Osteoblast (primary cell): ENCODE measurements around the gene LVRN. TPM values are rescaled to one million over a fixed set of nuclear protein-coding genes. Genes with fewer than 3 reads are reported as not detected.

ENCODE experiments used
- DNase-seq: peaks from one replicate; pipeline ENCODE4 v3.0.0; 2011; ENCODE audit warnings: low spot score, mixed read lengths; ENCODE audit not compliant: insufficient read length; ENCODE audit errors: missing footprints
- H2AFZ ChIP-seq: 2 replicates; pipeline ENCODE4 v1.6.0; 2011; ENCODE audit warnings: mild to moderate bottlenecking, low read length
- H3K27ac ChIP-seq: 2 replicates; pipeline ENCODE4 v1.5.1; 2011; ENCODE audit warnings: mild to moderate bottlenecking, low read depth, low read length, moderate library complexity
- H3K27me3 ChIP-seq: 2 replicates; pipeline ENCODE4 v1.6.0; 2012; ENCODE audit warnings: mild to moderate bottlenecking, control low read depth, inconsistent platforms, low read length, moderate library complexity; ENCODE audit not compliant: insufficient read depth
- H3K36me3 ChIP-seq: 2 replicates; pipeline ENCODE4 v1.5.1; 2011; ENCODE audit warnings: mild to moderate bottlenecking, low read length, control low read depth, moderate library complexity; ENCODE audit not compliant: insufficient read depth
- H3K4me1 ChIP-seq: 2 replicates; pipeline ENCODE4 v1.5.1; 2011; ENCODE audit warnings: mild to moderate bottlenecking, low read length, control low read depth, moderate library complexity; ENCODE audit not compliant: insufficient read depth
- H3K4me2 ChIP-seq: 2 replicates; pipeline ENCODE4 v1.6.0; 2011; ENCODE audit warnings: mild to moderate bottlenecking, low read length; ENCODE audit not compliant: insufficient read depth
- H3K4me3 ChIP-seq: fragments of 200-600 bp; sonication (generic); 3 replicates; pipeline ENCODE4 v1.5.1; 2012; ENCODE audit warnings: mild to moderate bottlenecking, low read length, inconsistent platforms; ENCODE audit not compliant: insufficient read depth
- H3K79me2 ChIP-seq: 2 replicates; pipeline ENCODE4 v1.6.0; 2012; ENCODE audit warnings: mild to moderate bottlenecking, low read length, control low read depth, inconsistent platforms; ENCODE audit not compliant: insufficient read depth
- H3K9me3 ChIP-seq: 2 replicates; pipeline ENCODE4 v1.5.1; 2011; ENCODE audit warnings: low read depth, low read length, control low read depth
- H4K20me1 ChIP-seq: 2 replicates; pipeline ENCODE4 v1.6.0; 2012; ENCODE audit warnings: mild to moderate bottlenecking, low read length, control low read depth; ENCODE audit not compliant: insufficient read depth
- CTCF ChIP-seq: IDR thresholded peaks from 2 replicates; pipeline ENCODE4 v1.5.1; 2011; ENCODE audit warnings: mild to moderate bottlenecking, low read depth, low read length, moderate library complexity; ENCODE audit errors: extremely low read depth
- total RNA-seq: library from RNA; depleted of rRNA; stranded (reverse); fragments of >200 nt; gene quantifications from 2 replicates; pipeline ENCODE4 v1.2.3, GENCODE V29; 2012

The LVRN gene
- total RNA-seq, 1 donor: under 0.01 TPM

GRCh38 chr5:116011046-116011445 lies 48.8 kb downstream of the LVRN start:
- DNase-seq: no peak
- H3K4me2 ChIP-seq: no peak overlapping the region
- H3K27me3 ChIP-seq: no peaks in the 10 kb centered on the region
- H3K27ac ChIP-seq: no peak overlapping the region
- H3K79me2 ChIP-seq: no peaks in the 10 kb centered on the region
- H3K9me3 ChIP-seq: no peaks in the 10 kb centered on the region
- no peaks in the 10 kb centered on the region for H3K4me1 ChIP-seq
- no peak overlapping the region for H2AFZ ChIP-seq
- H4K20me1 ChIP-seq: no peaks in the 10 kb centered on the region
- no peak overlapping the region for H3K4me3 ChIP-seq
- TF ChIP-seq CTCF: no peak
- H3K36me3 ChIP-seq: no peaks in the 10 kb centered on the region

GRCh38 chr5:116013207-116013785 lies 51.0 kb downstream of the LVRN start:
- no peak for TF ChIP-seq CTCF

GRCh38 chr5:116013936-116014335 lies 51.7 kb downstream of the LVRN start:
- H4K20me1 ChIP-seq: no peaks in the 10 kb centered on the region
- H3K36me3 ChIP-seq: no peaks in the 10 kb centered on the region
- no peak overlapping the region for H3K27ac ChIP-seq
- no peak for DNase-seq
- no peak overlapping the region for H3K4me3 ChIP-seq
- H2AFZ ChIP-seq: no peak overlapping the region
- no peaks in the 10 kb centered on the region for H3K27me3 ChIP-seq
- no peak for TF ChIP-seq CTCF
- H3K4me2 ChIP-seq: no peak overlapping the region
- no peaks in the 10 kb centered on the region for H3K79me2 ChIP-seq
- H3K4me1 ChIP-seq: no peaks in the 10 kb centered on the region
- no peaks in the 10 kb centered on the region for H3K9me3 ChIP-seq

More at GRCh38 chr5:116013207-116013785, 51.0 kb downstream of the LVRN start:
- Histone ChIP-seq H3K4me1 (no peaks in the 10 kb centered on the region), H3K9me3 (no peaks in the 10 kb centered on the region), H3K4me2 (no peak overlapping the region), H4K20me1 (no peaks in the 10 kb centered on the region), H3K79me2 (no peaks in the 10 kb centered on the region), H2AFZ (no peak overlapping the region), H3K36me3 (no peaks in the 10 kb centered on the region), H3K4me3 (no peak overlapping the region), H3K27ac (no peak overlapping the region), H3K27me3 (no peaks in the 10 kb centered on the region)
- no peak for DNase-seq

GRCh38 chr5:116023619-116024018 lies 61.3 kb downstream of the LVRN start:
- Histone ChIP-seq H4K20me1 (no peaks in the 10 kb centered on the region), H3K9me3 (no peaks in the 10 kb centered on the region), H3K79me2 (no peaks in the 10 kb centered on the region), H3K4me1 (no peaks in the 10 kb centered on the region), H3K36me3 (no peaks in the 10 kb centered on the region), H3K4me2 (no peak overlapping the region), H3K27me3 (no peaks in the 10 kb centered on the region), H3K4me3 (no peak overlapping the region), H3K27ac (no peak overlapping the region), H2AFZ (no peak overlapping the region)
- no peak for DNase-seq
- TF ChIP-seq CTCF: peak; percentile 15
